Measurements from ENCODE around the gene CTNNAL1.

Gene CTNNAL1

GRCh38 chr9:109028457-109028856 lies 15.2 kb upstream of the CTNNAL1 start:
- no peak for DNase-seq

- no peak for DNase-seq
These were observed 13.9 kb upstream of the CTNNAL1 start for GRCh38 chr9:109027176-109027575.

GRCh38 chr9:109026306-109026705 lies 13.0 kb upstream of the CTNNAL1 start:
- no peak for DNase-seq

GRCh38 chr9:109022873-109023272 lies 9.6 kb upstream of the CTNNAL1 start:
- DNase-seq: no peak

- DNase-seq: no peak
These were observed 7.5 kb upstream of the CTNNAL1 start for GRCh38 chr9:109020581-109021511.

- no peak for DNase-seq
These were observed 6.8 kb upstream of the CTNNAL1 start for GRCh38 chr9:109020113-109020512.

GRCh38 chr9:109019420-109019819 lies 6.1 kb upstream of the CTNNAL1 start:
- DNase-seq: no peak

GRCh38 chr9:109017493-109017892 lies 4.2 kb upstream of the CTNNAL1 start:
- no peak for DNase-seq

- no peak for DNase-seq
These were observed 3.8 kb upstream of the CTNNAL1 start for GRCh38 chr9:109017061-109017460.

GRCh38 chr9:109016132-109016531 lies 2.8 kb upstream of the CTNNAL1 start:
- DNase-seq: no peak

- DNase-seq: no peak
These were observed 1.4 kb upstream of the CTNNAL1 start for GRCh38 chr9:109014608-109015280.

- DNase-seq: peak in 4 of 56 donors; percentile 1 to 78 (median 58)
These were observed 644 bp upstream of the CTNNAL1 start for GRCh38 chr9:109013679-109014607.

GRCh38 chr9:109012009-109012875 lies 1.1 kb downstream of the CTNNAL1 start:
- peak in 34 of 56 donors; percentile 2 to 75 (median 32) for DNase-seq

- DNase-seq: no peak
These were observed 2.0 kb downstream of the CTNNAL1 start for GRCh38 chr9:109011231-109011671.

GRCh38 chr9:109010746-109011145 lies 2.6 kb downstream of the CTNNAL1 start:
- no peak for DNase-seq

- DNase-seq: no peak
These were observed 7.6 kb downstream of the CTNNAL1 start for GRCh38 chr9:109005678-109006077.

GRCh38 chr9:109003116-109003515 lies 10.2 kb downstream of the CTNNAL1 start:
- no peak for DNase-seq

GRCh38 chr9:109002141-109002540 lies 11.2 kb downstream of the CTNNAL1 start:
- no peak for DNase-seq

GRCh38 chr9:109001275-109001676 lies 12.0 kb downstream of the CTNNAL1 start:
- DNase-seq: no peak

- no peak for DNase-seq
These were observed 16.2 kb downstream of the CTNNAL1 start for GRCh38 chr9:108997112-108997511.
